ENCODE data around the gene REM1. TPM values are rescaled to one million over a fixed set of nuclear protein-coding genes. Genes with fewer than 3 reads are reported as not detected.
"Not testable (repeated sequence)": the region's sequence is repeated elsewhere in the genome, so short reads cannot be mapped to it uniquely, and the experiment has no call there.

REM1 gene
- total RNA-seq, 1 donor from 2014 or later, result not detected

DNA sequence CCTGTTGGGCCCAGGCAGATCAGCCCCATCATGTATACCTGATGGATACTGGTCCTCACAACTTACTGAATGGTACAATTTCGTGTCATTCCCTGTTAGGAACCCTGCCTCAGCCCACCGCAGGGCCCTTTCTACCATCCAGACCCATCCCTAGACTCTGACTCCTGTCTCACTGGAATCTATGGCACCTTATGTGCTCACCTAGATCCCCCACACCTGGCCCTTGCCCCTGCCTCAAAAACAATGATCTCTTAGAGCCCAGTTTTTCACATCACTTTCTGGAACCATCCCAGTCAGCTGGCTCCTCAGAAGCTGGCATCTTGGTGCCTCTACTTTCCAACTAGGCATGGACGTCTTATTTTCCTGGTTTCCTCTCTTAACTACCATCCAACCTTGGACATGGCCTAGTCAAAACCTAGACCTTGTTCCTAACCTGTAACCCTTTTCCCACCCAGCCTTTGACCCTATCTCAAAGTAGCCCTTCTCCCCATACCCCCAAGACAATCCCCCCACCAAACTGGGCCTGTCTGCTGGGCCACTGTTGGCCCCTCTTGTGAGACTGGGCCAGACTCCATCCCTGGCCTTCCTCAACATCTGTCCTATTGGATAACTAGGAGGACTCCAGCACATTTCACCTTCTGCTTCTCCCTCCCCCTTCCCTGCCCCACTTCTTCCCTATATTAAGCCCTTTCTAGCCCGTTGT is 40.1 kb downstream of the REM1 start:
- H3K4me1 Mint-ChIP-seq (ENCODE audit: low read depth), result no peaks in the 10 kb centered on the region
- no peak overlapping the region for H3K27ac Mint-ChIP-seq
- H3K36me3 Mint-ChIP-seq (ENCODE audit: insufficient read depth), result no peaks in the 10 kb centered on the region
- peaks cover 3% of the 10 kb centered on the region for H3K27me3 Mint-ChIP-seq
- TF ChIP-seq, protein P1, sequence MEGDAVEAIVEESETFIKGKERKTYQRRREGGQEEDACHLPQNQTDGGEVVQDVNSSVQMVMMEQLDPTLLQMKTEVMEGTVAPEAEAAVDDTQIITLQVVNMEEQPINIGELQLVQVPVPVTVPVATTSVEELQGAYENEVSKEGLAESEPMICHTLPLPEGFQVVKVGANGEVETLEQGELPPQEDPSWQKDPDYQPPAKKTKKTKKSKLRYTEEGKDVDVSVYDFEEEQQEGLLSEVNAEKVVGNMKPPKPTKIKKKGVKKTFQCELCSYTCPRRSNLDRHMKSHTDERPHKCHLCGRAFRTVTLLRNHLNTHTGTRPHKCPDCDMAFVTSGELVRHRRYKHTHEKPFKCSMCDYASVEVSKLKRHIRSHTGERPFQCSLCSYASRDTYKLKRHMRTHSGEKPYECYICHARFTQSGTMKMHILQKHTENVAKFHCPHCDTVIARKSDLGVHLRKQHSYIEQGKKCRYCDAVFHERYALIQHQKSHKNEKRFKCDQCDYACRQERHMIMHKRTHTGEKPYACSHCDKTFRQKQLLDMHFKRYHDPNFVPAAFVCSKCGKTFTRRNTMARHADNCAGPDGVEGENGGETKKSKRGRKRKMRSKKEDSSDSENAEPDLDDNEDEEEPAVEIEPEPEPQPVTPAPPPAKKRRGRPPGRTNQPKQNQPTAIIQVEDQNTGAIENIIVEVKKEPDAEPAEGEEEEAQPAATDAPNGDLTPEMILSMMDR (IDR thresholded peaks at IDR 0.05; ENCODE audit: unreplicated experiment), result no peak
- H3K4me3 Mint-ChIP-seq (ENCODE audit: low read depth), result no peak overlapping the region
- DNase-seq (ENCODE audit: low spot score, unreplicated experiment), result no peak
- H3K9me3 Mint-ChIP-seq (ENCODE audit: low read depth), result no peaks in the 10 kb centered on the region

GRCh38 chr20:31515775-31516107 is 40.7 kb downstream of the REM1 start:
- Mint-ChIP-seq H3K27me3 (no peaks in the 10 kb centered on the region), H3K4me1 (ENCODE audit: low read depth) (no peaks in the 10 kb centered on the region)
- TF ChIP-seq, protein P1 (IDR thresholded peaks at IDR 0.05; ENCODE audit: unreplicated experiment), result no peak

GRCh38 chr20:31516166-31516565 is 41.1 kb downstream of the REM1 start:
- H3K9me3 Mint-ChIP-seq (ENCODE audit: low read depth), result no peaks in the 10 kb centered on the region
- H3K27me3 Mint-ChIP-seq, result no peaks in the 10 kb centered on the region
- H3K4me1 Mint-ChIP-seq (ENCODE audit: low read depth), result no peaks in the 10 kb centered on the region
- TF ChIP-seq, protein P1 (IDR thresholded peaks at IDR 0.05; ENCODE audit: unreplicated experiment), result no peak
- DNase-seq (ENCODE audit: low spot score, unreplicated experiment), result no peak
- H3K4me3 Mint-ChIP-seq (ENCODE audit: low read depth), result no peak overlapping the region
- H3K36me3 Mint-ChIP-seq (ENCODE audit: insufficient read depth), result peaks cover 2% of the 10 kb centered on the region
- H3K27ac Mint-ChIP-seq, result no peak overlapping the region

More at GRCh38 chr20:31515775-31516107, 40.7 kb downstream of the REM1 start:
- Mint-ChIP-seq H3K9me3 (ENCODE audit: low read depth) (no peaks in the 10 kb centered on the region), H3K27ac (no peak overlapping the region), H3K36me3 (ENCODE audit: insufficient read depth) (peaks cover 1% of the 10 kb centered on the region), H3K4me3 (ENCODE audit: low read depth) (no peak overlapping the region)
- no peak for DNase-seq (ENCODE audit: low spot score, unreplicated experiment)

GRCh38 chr20:31516651-31517050 is 41.6 kb downstream of the REM1 start:
- Mint-ChIP-seq H3K27me3 (no peaks in the 10 kb centered on the region), H3K9me3 (ENCODE audit: low read depth) (no peaks in the 10 kb centered on the region), H3K4me1 (ENCODE audit: low read depth) (no peaks in the 10 kb centered on the region)

GRCh38 chr20:31517373-31517772 is 42.3 kb downstream of the REM1 start:
- H3K4me1 Mint-ChIP-seq (ENCODE audit: low read depth), result no peaks in the 10 kb centered on the region
- H3K27me3 Mint-ChIP-seq, result no peaks in the 10 kb centered on the region
- peaks cover 4% of the 10 kb centered on the region for H3K36me3 Mint-ChIP-seq (ENCODE audit: insufficient read depth)
- H3K4me3 Mint-ChIP-seq (ENCODE audit: low read depth), result no peak overlapping the region
- H3K27ac Mint-ChIP-seq, result no peak overlapping the region
- peak; percentile 30 for DNase-seq (ENCODE audit: low spot score, unreplicated experiment)
- no peaks in the 10 kb centered on the region for H3K9me3 Mint-ChIP-seq (ENCODE audit: low read depth)
- TF ChIP-seq, protein P1 (IDR thresholded peaks at IDR 0.05; ENCODE audit: unreplicated experiment), result peak; percentile 25

More at GRCh38 chr20:31516651-31517050, 41.6 kb downstream of the REM1 start:
- peaks cover 4% of the 10 kb centered on the region for H3K36me3 Mint-ChIP-seq (ENCODE audit: insufficient read depth)
- TF ChIP-seq, protein P1 (IDR thresholded peaks at IDR 0.05; ENCODE audit: unreplicated experiment), result no peak
- no peak overlapping the region for H3K27ac Mint-ChIP-seq
- DNase-seq (ENCODE audit: low spot score, unreplicated experiment), result no peak
- no peak overlapping the region for H3K4me3 Mint-ChIP-seq (ENCODE audit: low read depth)

DNA sequence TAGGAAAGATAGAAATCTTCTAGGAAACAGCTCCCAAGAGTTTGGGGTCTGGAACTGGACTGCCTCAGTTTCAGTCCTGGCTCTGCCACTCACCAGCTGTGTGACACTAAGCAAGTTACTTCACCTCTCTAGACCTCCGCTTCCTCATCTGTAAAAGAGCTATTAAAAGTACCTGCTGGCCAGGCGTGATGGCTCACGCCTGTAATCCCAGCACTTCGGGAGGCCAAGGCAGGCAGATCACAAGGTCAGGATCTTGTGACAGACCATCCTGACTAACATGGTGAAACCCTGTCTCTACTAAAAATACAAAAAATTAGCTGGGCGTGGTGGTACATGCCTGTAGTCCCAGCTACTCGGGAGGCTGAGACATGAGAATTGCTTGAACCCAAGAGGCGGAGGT is 46.2 kb downstream of the REM1 start:
- not testable (repeated sequence) for DNase-seq (ENCODE audit: low spot score, unreplicated experiment); H3K27me3 Mint-ChIP-seq; H3K9me3 Mint-ChIP-seq (ENCODE audit: low read depth); H3K4me1 Mint-ChIP-seq (ENCODE audit: low read depth); H3K36me3 Mint-ChIP-seq (ENCODE audit: insufficient read depth); H3K27ac Mint-ChIP-seq; H3K4me3 Mint-ChIP-seq (ENCODE audit: low read depth)

Measured in progenitor cell of endocrine pancreas (in vitro differentiated cells).